ENCODE results near the gene ANXA4. TPM values are rescaled to one million over a fixed set of nuclear protein-coding genes. Genes with fewer than 3 reads are reported as not detected.

ANXA4 gene
- 315 to 371 TPM (median 350 TPM) in 5 replicates for total RNA-seq (2022; extraction: Qiagen RNA extraction)

DNA sequence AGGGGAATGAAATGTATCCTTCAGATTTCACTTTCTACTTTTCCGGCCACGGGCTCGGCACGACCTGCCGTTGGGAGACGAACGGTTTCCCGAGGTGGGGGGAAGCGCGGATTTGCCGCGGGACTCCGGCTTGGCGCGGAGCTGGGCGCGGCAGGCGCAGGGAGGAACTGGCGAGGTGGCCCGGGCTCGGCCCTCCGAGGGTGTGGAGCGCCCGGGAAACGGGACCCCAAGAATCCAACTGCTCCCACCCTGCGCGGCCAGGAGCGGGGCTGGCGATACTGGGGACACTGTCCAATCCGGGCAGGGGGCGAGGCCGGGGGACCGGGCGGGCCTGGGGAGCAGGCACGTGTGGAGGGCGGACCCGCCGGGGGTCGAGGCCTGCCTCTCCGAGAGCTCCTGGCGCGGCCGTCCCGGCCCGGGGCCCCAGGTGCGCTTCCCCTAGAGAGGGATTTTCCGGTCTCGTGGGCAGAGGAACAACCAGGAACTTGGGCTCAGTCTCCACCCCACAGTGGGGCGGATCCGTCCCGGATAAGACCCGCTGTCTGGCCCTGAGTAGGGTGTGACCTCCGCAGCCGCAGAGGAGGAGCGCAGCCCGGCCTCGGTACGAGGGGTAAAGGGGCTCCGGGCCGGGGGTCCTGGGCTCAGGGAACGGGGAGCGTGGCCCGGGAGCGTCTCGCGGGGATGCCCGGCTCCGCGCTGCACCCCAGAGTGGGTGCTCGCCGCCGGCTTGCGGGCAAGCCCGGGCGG lies at the start of gene ANXA4:
Gene ANXA4 (plus strand): TSS at position 560 of the 747 bp plus-strand sequence. CDS start 39,432 bp downstream, outside the sequence.

DNA sequence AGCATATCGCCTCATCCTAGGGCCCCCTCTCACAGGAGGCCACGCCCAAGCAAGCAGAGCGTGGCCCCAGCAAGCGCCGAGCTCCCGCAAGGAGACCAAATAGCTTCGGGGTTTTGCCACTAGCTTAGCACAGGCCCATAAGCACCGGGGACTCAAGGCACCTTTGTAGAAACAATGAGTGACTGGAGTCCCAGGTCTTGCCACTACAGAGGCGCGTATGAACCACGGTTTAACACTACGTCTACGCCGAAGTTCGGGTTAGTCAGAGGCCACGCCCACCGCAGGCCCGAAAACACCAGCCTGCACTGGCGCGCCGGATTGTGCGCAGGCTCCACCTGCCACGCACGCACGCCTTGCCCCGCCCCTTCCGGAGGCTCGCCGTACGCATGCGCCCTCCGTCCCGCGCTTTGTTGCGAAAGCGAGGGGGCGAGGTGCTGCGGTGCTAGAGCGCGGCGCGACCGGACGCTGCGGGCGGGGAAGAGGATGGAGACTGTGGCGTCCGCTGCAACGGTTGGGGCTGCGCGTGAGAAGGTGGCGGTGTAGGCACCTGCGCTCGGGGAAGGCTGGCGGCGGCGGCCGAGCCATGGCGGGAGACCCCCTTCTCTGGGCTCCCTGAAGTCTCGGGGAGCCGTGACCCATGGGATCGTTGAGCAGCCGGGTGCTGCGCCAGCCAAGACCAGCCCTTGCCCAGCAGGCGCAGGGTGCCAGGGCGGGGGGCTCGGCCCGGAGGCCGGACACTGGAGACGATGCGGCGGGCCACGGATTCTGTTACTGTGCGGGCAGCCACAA lies 87.5 kb downstream of the ANXA4 start, which contains the start of gene GMCL1:
Gene GMCL1 (plus strand): TSS at position 405 of the 789 bp plus-strand sequence. CDS start 233 bp downstream, at position 638.

Other genes starting within 250 kb of the ANXA4 start
- gene AAK1, start 98.4 kb upstream of the ANXA4 start, total RNA-seq (2022; extraction: Qiagen RNA extraction): 11.4 to 17.7 TPM (median 14.7 TPM) in 5 replicates
- 8.4 to 13.4 TPM (median 10.9 TPM) in 5 replicates for gene GMCL1, start 87.5 kb downstream of the ANXA4 start, total RNA-seq (2022; extraction: Qiagen RNA extraction)
- 49.5 to 85.7 TPM (median 56.1 TPM) in 5 replicates for gene SNRNP27, start 151.8 kb downstream of the ANXA4 start, total RNA-seq (2022; extraction: Qiagen RNA extraction)
- gene MXD1, start 173.0 kb downstream of the ANXA4 start, total RNA-seq (2022; extraction: Qiagen RNA extraction): 1.6 to 2.0 TPM (median 1.9 TPM) in 5 replicates
- gene ASPRV1, start 219.5 kb downstream of the ANXA4 start, total RNA-seq (2022; extraction: Qiagen RNA extraction): 0.14 to 0.43 TPM (median 0.23 TPM) in 5 replicates